Panc1 (cell line): Measurements from ENCODE around the gene CD28. TPM values are rescaled to one million over a fixed set of nuclear protein-coding genes. Genes with fewer than 3 reads are reported as not detected.

Source experiments
- ATAC-seq: fragments of 200-7000 bp; cut with Tn5 transposase; 2 replicates; pipeline ENCODE4 v1.9.1; 2020; ENCODE audit warnings: mild to moderate bottlenecking, moderate library complexity
- BruUV-seq: library from RNA; stranded (reverse); fragments of 400-500 nt; replicated peaks from 2 replicates; lab custom pipeline; 2021; lab: Mats Ljungman, UMichigan
- CTCF ChIA-PET: fragments of 300-600 bp; sonication (Branson Sonifier 250); formaldehyde crosslinking; loops from one replicate; lab custom pipeline; 2022; ENCODE audit warnings: antibody characterized with exemption; lab: Charles Lee
- POLR2A ChIA-PET: fragments of 300-600 bp; sonication (Branson Sonifier 250); formaldehyde crosslinking; loops from one replicate; lab custom pipeline; 2022; ENCODE audit warnings: antibody characterized with exemption; lab: Charles Lee
- DNase-seq: peaks from one replicate; pipeline ENCODE4 v3.0.0-alpha.2; 2010; ENCODE audit warnings: low read depth, low spot score
- H3K27ac ChIP-seq: 2 replicates; pipeline ENCODE4 v1.5.1; 2011; ENCODE audit warnings: mild to moderate bottlenecking, low read length, inconsistent platforms
- H3K27me3 ChIP-seq: fragments of 200-500 bp; sonication (Bioruptor generic); 2 replicates; pipeline ENCODE4 v1.6.0; 2014; ENCODE audit warnings: low read length, inconsistent platforms; ENCODE audit not compliant: control insufficient read depth, insufficient read depth
- H3K36me3 ChIP-seq: fragments of 200-500 bp; sonication (Bioruptor generic); 2 replicates; pipeline ENCODE4 v1.5.1; 2014; ENCODE audit warnings: inconsistent platforms, mild to moderate bottlenecking, low read length, moderate library complexity; ENCODE audit not compliant: control insufficient read depth, insufficient read depth
- H3K4me1 ChIP-seq: 2 replicates; pipeline ENCODE4 v1.5.1; 2011; ENCODE audit warnings: inconsistent platforms, mild to moderate bottlenecking, low read length, moderate library complexity; ENCODE audit not compliant: control insufficient read depth, insufficient read depth
- H3K4me3 ChIP-seq, 2 experiments: 2 replicates each; pipeline ENCODE4 v1.5.1; 2011 to 2012; ENCODE audit warnings: low read depth in 2 of 2, low read length in 2 of 2, mild to moderate bottlenecking in 2 of 2, inconsistent platforms in 1 of 2, moderate library complexity in 1 of 2
- H3K9me3 ChIP-seq: fragments of 200-500 bp; sonication (Bioruptor generic); 2 replicates; pipeline ENCODE4 v1.5.1; 2014; ENCODE audit warnings: low read depth, mild to moderate bottlenecking, inconsistent platforms, low read length, moderate library complexity; ENCODE audit not compliant: control insufficient read depth, insufficient read depth
- CTCF ChIP-seq: fragments of 450-650 bp; IDR thresholded peaks from 2 replicates; pipeline ENCODE4 v1.5.1; 2017; ENCODE audit warnings: mild to moderate bottlenecking
- POLR2AphosphoS5 ChIP-seq: IDR thresholded peaks from 2 replicates; pipeline ENCODE4 v1.6.1; 2012; ENCODE audit warnings: mild to moderate bottlenecking, low read depth, low read length, moderate library complexity
- REST ChIP-seq, 2 experiments: IDR thresholded peaks; 2 replicates each; pipeline ENCODE4 v1.6.1; 2011 to 2012; ENCODE audit warnings: low read depth in 2 of 2, control low read depth in 1 of 2, low read length in 1 of 2, mild to moderate bottlenecking in 1 of 2, moderate library complexity in 1 of 2; ENCODE audit not compliant: insufficient read depth in 1 of 2
- SIN3A ChIP-seq: IDR thresholded peaks from 2 replicates; pipeline ENCODE4 v1.6.1; 2012; ENCODE audit warnings: low read depth, mild to moderate bottlenecking, low read length, moderate library complexity, borderline replicate concordance; ENCODE audit not compliant: insufficient read depth
- TCF7L2 ChIP-seq: IDR thresholded peaks from 2 replicates; pipeline ENCODE4 v1.6.1; 2011; ENCODE audit warnings: mild to moderate bottlenecking, low read depth, low read length, inconsistent platforms
- in situ Hi-C: cut with HindIII; loops from 2 replicates; pipeline ENCODE4 v1.10.0; 2016; ENCODE audit warnings: low sequenced_read_pairs, low pct_unique_long_range_greater_than_20kb
- intact Hi-C: fragments of 100-400 bp; cut with micrococcal nuclease; formaldehyde crosslinking; loops from one replicate; pipeline ENCODE4 v1.10.0; 2022; ENCODE audit not compliant: unreplicated experiment
- total RNA-seq: library from RNA; stranded (reverse); gene quantifications from one replicate; pipeline ENCODE4 v1.2.1, GENCODE V29; 2021; ENCODE audit not compliant: unreplicated experiment

CD28 gene
- total RNA-seq, 1 experiment from 2014 or later, result 0.21 TPM

DNA sequence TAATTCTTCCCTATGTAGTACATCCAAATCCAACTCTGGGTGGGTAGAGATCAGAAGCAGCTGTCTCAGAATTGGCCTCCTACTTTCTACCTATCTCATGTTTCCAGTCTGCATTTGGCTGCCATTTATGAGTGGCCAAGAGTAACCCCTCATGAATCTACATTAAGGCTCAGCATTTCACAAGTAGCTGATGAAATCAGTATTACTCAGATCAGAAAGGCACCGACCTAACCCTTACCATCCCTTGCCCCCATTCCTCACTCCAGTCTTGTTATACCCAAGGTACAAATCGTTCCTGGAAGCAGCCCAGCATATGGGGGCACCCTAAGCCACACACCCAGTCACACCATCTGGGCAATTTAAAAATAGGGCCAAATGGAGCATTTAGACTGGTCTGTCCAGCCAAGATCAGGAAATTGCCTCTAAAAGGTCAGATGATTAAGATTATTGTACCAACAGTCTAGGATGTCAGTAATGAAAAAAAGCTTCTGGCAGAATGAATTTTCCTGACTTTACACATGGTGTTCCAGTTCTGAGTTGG lies 37.1 kb downstream of the CD28 start:
- in situ Hi-C loops, result no loop called here
- no TSS peak for BruUV-seq
- no peaks in the 10 kb centered on the region for H3K9me3 ChIP-seq
- no peak for ATAC-seq
- no peak overlapping the region for H3K4me3 ChIP-seq
- intact Hi-C loops, result no loop called here
- H3K27ac ChIP-seq, result no peak overlapping the region
- no peaks in the 10 kb centered on the region for H3K27me3 ChIP-seq
- TF ChIP-seq REST (IDR thresholded peaks at IDR 0.05; ENCODE audit: insufficient read depth in 1 of 2, low read depth in 2 of 2, low read length in 1 of 2), result no peak
- TF ChIP-seq CTCF, result no peak
- no peak for TF ChIP-seq POLR2AphosphoS5
- H3K36me3 ChIP-seq, result no peaks in the 10 kb centered on the region
- H3K4me1 ChIP-seq, result no peaks in the 10 kb centered on the region
- POLR2A ChIA-PET, result no interaction called here
- CTCF ChIA-PET, result no interaction called here
- DNase-seq, result no peak

GRCh38 chr2:203744091-203744490 lies 37.7 kb downstream of the CD28 start:
- in situ Hi-C loops (no loop called here), intact Hi-C loops (no loop called here)
- Histone ChIP-seq H3K4me1 (no peaks in the 10 kb centered on the region), H3K4me3 (no peak overlapping the region), H3K27ac (no peak overlapping the region), H3K27me3 (no peaks in the 10 kb centered on the region), H3K36me3 (no peaks in the 10 kb centered on the region), H3K9me3 (no peaks in the 10 kb centered on the region)
- BruUV-seq, result no TSS peak
- DNase-seq, result no peak
- TF ChIP-seq REST (IDR thresholded peaks at IDR 0.05; ENCODE audit: insufficient read depth in 1 of 2, low read depth in 2 of 2, low read length in 1 of 2) (no peak), TCF7L2 (no peak), SIN3A (no peak), POLR2AphosphoS5 (no peak), CTCF (no peak)
- POLR2A ChIA-PET, result no interaction called here
- no peak for ATAC-seq
- CTCF ChIA-PET, result no interaction called here
